Mesothelial cell of epicardium (in vitro differentiated cells): ENCODE data around the gene RMI2. TPM values are rescaled to one million over a fixed set of nuclear protein-coding genes. Genes with fewer than 3 reads are reported as not detected.
A peak's percentile ranks its signal among the peaks of the same experiment; 100 is the strongest.

Experiments
- DNase-seq, 2 experiments: peaks; one replicate each; pipeline ENCODE4 v3.0.0; 2021; ENCODE audit warnings: low spot score in 2 of 2; ENCODE audit not compliant: unreplicated experiment in 2 of 2
- H3K27ac Mint-ChIP-seq: 2 replicates; pipeline ENCODE4 v1.8.0; 2021; ENCODE audit warnings: mixed read lengths
- H3K27me3 Mint-ChIP-seq: 2 replicates; pipeline ENCODE4 v1.8.0; 2021; ENCODE audit warnings: low read depth, mixed read lengths
- H3K36me3 Mint-ChIP-seq: 2 replicates; pipeline ENCODE4 v1.8.0; 2021; ENCODE audit warnings: mixed read lengths
- H3K4me1 Mint-ChIP-seq: 2 replicates; pipeline ENCODE4 v1.8.0; 2021; ENCODE audit warnings: mixed read lengths
- H3K4me3 Mint-ChIP-seq: 2 replicates; pipeline ENCODE4 v1.8.0; 2021; ENCODE audit warnings: mild to moderate bottlenecking, moderate library complexity, mixed read lengths
- H3K9me3 Mint-ChIP-seq: 2 replicates; pipeline ENCODE4 v1.8.0; 2021; ENCODE audit warnings: mixed read lengths
- total RNA-seq: library from RNA; stranded (reverse); gene quantifications from 3 replicates; pipeline ENCODE4 v1.2.1, GENCODE V29; 2021
- TF ChIP-seq, protein P1 (sequence below): fragments of 200-600 bp; sonication (generic); IDR thresholded peaks from one replicate; pipeline ENCODE4 v1.5.0; 2021; ENCODE audit warnings: antibody characterized with exemption; ENCODE audit not compliant: unreplicated experiment

RMI2 gene
- total RNA-seq, 1 donor from 2014 or later = 22.4 TPM

DNA sequence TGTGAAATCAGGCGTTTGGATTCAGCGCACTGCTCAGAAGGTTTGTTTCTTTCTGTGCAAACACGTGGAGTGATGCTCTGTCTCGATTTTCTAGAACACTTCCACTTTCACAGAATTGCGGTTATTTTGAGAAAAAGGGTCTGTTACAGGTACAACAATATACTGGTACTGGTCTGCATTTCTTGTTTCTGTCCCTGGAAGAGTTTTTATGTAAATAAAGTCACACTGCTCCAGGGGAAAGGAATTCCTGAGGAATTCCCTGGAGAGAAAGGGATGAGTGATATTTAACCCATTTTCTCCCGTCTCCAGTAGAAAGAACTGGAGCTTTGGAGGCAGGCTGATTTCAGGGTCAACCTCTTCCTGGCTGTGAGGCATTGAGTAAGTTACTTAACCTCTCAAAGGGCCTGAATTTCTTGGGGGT, 16.2 kb upstream of the RMI2 start:
- no peaks in the 10 kb centered on the region for H3K9me3 Mint-ChIP-seq
- TF ChIP-seq, protein P1, sequence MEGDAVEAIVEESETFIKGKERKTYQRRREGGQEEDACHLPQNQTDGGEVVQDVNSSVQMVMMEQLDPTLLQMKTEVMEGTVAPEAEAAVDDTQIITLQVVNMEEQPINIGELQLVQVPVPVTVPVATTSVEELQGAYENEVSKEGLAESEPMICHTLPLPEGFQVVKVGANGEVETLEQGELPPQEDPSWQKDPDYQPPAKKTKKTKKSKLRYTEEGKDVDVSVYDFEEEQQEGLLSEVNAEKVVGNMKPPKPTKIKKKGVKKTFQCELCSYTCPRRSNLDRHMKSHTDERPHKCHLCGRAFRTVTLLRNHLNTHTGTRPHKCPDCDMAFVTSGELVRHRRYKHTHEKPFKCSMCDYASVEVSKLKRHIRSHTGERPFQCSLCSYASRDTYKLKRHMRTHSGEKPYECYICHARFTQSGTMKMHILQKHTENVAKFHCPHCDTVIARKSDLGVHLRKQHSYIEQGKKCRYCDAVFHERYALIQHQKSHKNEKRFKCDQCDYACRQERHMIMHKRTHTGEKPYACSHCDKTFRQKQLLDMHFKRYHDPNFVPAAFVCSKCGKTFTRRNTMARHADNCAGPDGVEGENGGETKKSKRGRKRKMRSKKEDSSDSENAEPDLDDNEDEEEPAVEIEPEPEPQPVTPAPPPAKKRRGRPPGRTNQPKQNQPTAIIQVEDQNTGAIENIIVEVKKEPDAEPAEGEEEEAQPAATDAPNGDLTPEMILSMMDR = no peak
- peak overlapping the region; percentile 84 for H3K27ac Mint-ChIP-seq
- peaks cover 18% of the 10 kb centered on the region for H3K4me1 Mint-ChIP-seq
- peaks cover 5% of the 10 kb centered on the region for H3K36me3 Mint-ChIP-seq
- no peak for DNase-seq
- no peaks in the 10 kb centered on the region for H3K27me3 Mint-ChIP-seq
- H3K4me3 Mint-ChIP-seq = no peak overlapping the region

DNA sequence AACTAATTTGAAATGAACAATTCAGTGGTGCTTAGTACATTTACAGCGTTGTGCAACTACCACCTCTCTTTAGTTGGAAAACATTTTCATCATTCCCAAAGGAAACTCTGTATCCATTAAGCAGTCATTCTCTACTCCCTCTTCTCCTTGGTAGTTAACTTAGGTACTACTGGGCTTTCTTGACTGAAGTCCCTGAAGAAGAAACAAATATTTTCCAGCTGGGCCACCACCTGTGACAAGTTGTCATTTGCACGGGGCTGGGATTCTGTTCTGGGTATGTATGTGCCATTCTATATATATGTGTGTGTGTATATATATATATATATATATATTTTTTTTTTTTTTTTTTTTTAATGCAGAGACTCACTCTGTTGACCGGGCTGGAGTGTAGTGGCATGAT, 15.4 kb upstream of the RMI2 start:
- Mint-ChIP-seq H3K9me3 (no peaks in the 10 kb centered on the region), H3K27me3 (no peaks in the 10 kb centered on the region), H3K36me3 (peaks cover 6% of the 10 kb centered on the region), H3K4me3 (no peak overlapping the region), H3K27ac (no peak overlapping the region), H3K4me1 (peaks cover 18% of the 10 kb centered on the region)
- no peak for DNase-seq
- TF ChIP-seq, protein P1 = no peak

DNA sequence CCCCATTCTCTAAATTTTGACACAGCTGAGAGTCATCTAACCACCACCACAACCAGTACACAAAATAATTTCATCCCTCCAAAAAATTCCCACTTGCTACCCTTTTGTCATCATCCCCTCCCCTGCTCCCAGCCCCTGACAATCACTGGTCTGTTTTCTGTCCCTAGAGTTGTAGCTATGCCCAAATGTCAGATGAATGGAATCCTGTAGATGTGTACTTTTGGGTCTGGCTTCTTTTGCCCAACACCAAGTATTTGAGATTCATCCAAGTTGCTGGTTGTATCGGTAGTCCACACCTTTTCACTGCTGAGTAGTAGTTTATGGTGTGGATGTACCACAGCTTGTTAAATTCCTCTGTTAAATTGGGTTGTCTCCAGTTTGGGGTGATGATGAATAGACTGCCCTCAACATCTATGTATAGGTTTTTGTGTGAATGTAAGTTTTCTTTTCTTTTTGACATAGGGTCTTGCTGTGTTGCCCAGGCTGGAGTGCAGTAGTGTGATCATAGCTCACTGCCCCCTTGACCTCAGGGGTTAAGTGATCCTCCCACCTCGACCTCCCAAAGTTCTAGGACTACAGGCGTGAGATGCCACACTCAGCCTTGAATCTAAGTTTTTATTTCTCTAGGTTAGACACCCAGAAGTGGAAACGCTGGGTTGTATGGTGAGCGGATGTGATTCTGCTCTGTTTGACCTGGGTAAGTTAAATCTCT, 14.6 kb upstream of the RMI2 start:
- Mint-ChIP-seq H3K4me3 (no peak overlapping the region), H3K9me3 (no peaks in the 10 kb centered on the region)

DNA sequence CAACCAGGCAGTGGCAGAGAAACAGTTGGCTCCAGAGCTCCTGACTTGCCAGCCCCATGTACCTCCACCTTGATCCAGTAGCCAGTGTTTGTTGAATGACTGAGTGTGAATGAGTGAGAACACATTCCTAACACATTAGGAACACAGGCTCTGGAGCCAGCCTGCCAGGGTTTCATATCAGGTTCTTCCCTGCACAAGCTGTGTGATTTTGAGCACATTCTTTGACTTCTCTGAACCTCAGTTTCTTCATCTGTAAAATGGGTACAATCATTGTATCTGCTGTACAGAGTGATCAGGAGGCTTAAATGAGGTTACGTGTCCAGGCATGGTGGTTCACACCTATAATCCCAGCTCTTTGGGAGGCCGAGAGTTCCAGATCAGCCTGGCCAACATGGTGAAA, 13.3 kb upstream of the RMI2 start:
- H3K4me3 Mint-ChIP-seq = no peak overlapping the region
- TF ChIP-seq, protein P1 = no peak
- peaks cover 6% of the 10 kb centered on the region for H3K36me3 Mint-ChIP-seq
- DNase-seq = no peak
- no peak overlapping the region for H3K27ac Mint-ChIP-seq
- no peaks in the 10 kb centered on the region for H3K9me3 Mint-ChIP-seq
- H3K4me1 Mint-ChIP-seq = peaks cover 18% of the 10 kb centered on the region
- H3K27me3 Mint-ChIP-seq = no peaks in the 10 kb centered on the region

More for the DNA sequence above, 14.6 kb upstream of the RMI2 start:
- Mint-ChIP-seq H3K27ac (peak overlapping the region; percentile 50), H3K4me1 (peaks cover 18% of the 10 kb centered on the region), H3K36me3 (peaks cover 6% of the 10 kb centered on the region), H3K27me3 (no peaks in the 10 kb centered on the region)
- TF ChIP-seq, protein P1 = no peak
- no peak for DNase-seq

DNA sequence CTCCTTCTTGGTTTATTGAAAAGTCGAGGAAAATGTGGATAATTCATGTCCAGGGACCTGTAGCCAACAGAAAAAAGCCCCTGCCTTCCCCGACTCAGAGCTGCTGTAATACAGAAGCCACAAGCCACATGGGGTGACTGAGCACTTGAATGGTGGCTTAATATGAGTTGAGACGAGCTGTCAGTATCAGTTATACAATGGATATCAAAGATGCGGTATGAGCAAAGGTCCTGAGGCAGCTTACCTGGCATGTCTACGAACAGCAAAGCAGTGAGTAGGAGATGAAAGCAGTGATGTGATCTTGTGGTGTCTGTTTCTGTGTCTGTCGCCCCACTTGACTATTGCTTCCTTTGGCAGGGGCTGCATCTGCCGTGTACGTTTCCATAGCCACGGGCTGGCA, 12.2 kb upstream of the RMI2 start:
- Mint-ChIP-seq H3K4me3 (no peak overlapping the region), H3K36me3 (peaks cover 3% of the 10 kb centered on the region), H3K27ac (no peak overlapping the region), H3K9me3 (no peaks in the 10 kb centered on the region), H3K4me1 (peaks cover 14% of the 10 kb centered on the region), H3K27me3 (no peaks in the 10 kb centered on the region)
- DNase-seq = no peak
- TF ChIP-seq, protein P1 = no peak
